SK-N-SH treated with all-trans-retinoic acid at 6 μM for 48 hours (cell line): ENCODE results near the gene YPEL1.

Experiments
- ATAC-seq: fragments of 200-7000 bp; cut with Tn5 transposase; 3 replicates; pipeline ENCODE4 v1.9.1; 2020; ENCODE audit warnings: mild to moderate bottlenecking, moderate library complexity
- ARNTL ChIP-seq: fragments of 450-650 bp; formaldehyde crosslinking; IDR thresholded peaks from 2 replicates; pipeline ENCODE4 v1.5.0; 2020; ENCODE audit warnings: low read depth, mild to moderate bottlenecking, moderate library complexity, borderline replicate concordance
- BACH2 ChIP-seq: fragments of 250-450 bp; sonication (Bioruptor Pico); IDR thresholded peaks from 2 replicates; pipeline ENCODE4 v1.9.0; 2021; ENCODE audit warnings: mild to moderate bottlenecking, borderline replicate concordance
- CSDC2 ChIP-seq: fragments of 250-450 bp; sonication (Bioruptor Pico); IDR thresholded peaks from 2 replicates; pipeline ENCODE4 v1.5.0; 2020; ENCODE audit warnings: mild to moderate bottlenecking, moderate library complexity
- ESRRG ChIP-seq: fragments of 250-450 bp; sonication (Bioruptor Pico); IDR thresholded peaks from 2 replicates; pipeline ENCODE4 v1.6.1; 2021; ENCODE audit warnings: mild to moderate bottlenecking
- GLIS3 ChIP-seq: fragments of 250-450 bp; sonication (Bioruptor Pico); IDR thresholded peaks from 2 replicates; pipeline ENCODE4 v1.5.0; 2020; ENCODE audit warnings: mild to moderate bottlenecking, moderate library complexity
- ISL1 ChIP-seq: fragments of 250-450 bp; sonication (Bioruptor Pico); IDR thresholded peaks from 2 replicates; pipeline ENCODE4 v2.1.2; 2022; ENCODE audit warnings: mild to moderate bottlenecking, moderate library complexity
- RARB ChIP-seq: fragments of 250-450 bp; sonication (Bioruptor Pico); IDR thresholded peaks from 2 replicates; pipeline ENCODE4 v1.8.0; 2021; ENCODE audit warnings: mild to moderate bottlenecking, moderate library complexity
- TOX ChIP-seq: fragments of 250-450 bp; sonication (Bioruptor Pico); IDR thresholded peaks from 2 replicates; pipeline ENCODE4 v1.8.0; 2021; ENCODE audit warnings: mild to moderate bottlenecking, moderate library complexity, borderline replicate concordance
- ZC3H10 ChIP-seq: fragments of 250-450 bp; sonication (Bioruptor Pico); IDR thresholded peaks from 2 replicates; pipeline ENCODE4 v1.5.1; 2021; ENCODE audit warnings: mild to moderate bottlenecking, moderate library complexity
- ZFP30 ChIP-seq: fragments of 450-650 bp; formaldehyde crosslinking; IDR thresholded peaks from 2 replicates; pipeline ENCODE4 v1.5.0; 2022; ENCODE audit warnings: mild to moderate bottlenecking, moderate library complexity
- ZNF70 ChIP-seq: fragments of 450-650 bp; formaldehyde crosslinking; IDR thresholded peaks from 2 replicates; pipeline ENCODE4 v1.5.0; 2020; ENCODE audit warnings: mild to moderate bottlenecking, moderate library complexity
- ZNF8 ChIP-seq: fragments of 450-650 bp; formaldehyde crosslinking; IDR thresholded peaks from 2 replicates; pipeline ENCODE4 v1.5.0; 2020; ENCODE audit warnings: mild to moderate bottlenecking, moderate library complexity
- TF ChIP-seq, protein P1 (sequence below): fragments of 250-450 bp; sonication (Bioruptor Pico); IDR thresholded peaks from 2 replicates; pipeline ENCODE4 v1.5.0; 2020; ENCODE audit warnings: mild to moderate bottlenecking, moderate library complexity
- TF ChIP-seq, protein P2 (sequence below): fragments of 250-450 bp; sonication (Bioruptor Pico); IDR thresholded peaks from 2 replicates; pipeline ENCODE4 v1.5.1; 2020; ENCODE audit warnings: low read depth, mild to moderate bottlenecking, moderate library complexity
- TF ChIP-seq, protein P3 (sequence below): fragments of 250-450 bp; sonication (Bioruptor Pico); IDR thresholded peaks from 2 replicates; pipeline ENCODE4 v1.5.1; 2021; ENCODE audit warnings: mild to moderate bottlenecking, moderate library complexity
- TF ChIP-seq, protein P4 (sequence below): fragments of 250-450 bp; sonication (Bioruptor Pico); IDR thresholded peaks from 2 replicates; pipeline ENCODE4 v1.8.0; 2021; ENCODE audit warnings: low read depth, mild to moderate bottlenecking, moderate library complexity, borderline replicate concordance

YPEL1 gene

DNA sequence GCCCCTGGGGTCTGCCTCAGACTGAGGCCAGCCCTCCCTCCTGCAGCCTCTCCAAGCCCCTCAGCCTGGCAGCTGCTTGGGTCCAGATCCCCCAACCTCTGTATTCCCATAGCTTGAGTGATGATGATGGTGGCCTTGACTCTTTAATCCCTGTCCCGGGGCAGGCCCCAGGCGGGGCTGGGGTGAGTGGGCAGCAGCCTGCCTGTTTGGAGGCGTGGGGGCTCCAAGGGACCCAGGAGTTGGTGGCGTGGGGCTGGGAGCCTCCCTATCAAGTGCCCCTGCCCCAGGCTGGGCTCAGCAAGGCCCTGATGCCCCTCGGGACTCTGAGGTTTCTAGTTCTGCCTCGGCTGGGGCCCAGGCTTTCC, 47.3 kb downstream of the YPEL1 start:
- TF ChIP-seq ARNTL (no peak), CSDC2 (CRISPR knock-in tag) (no peak), ISL1 (CRISPR knock-in tag) (no peak), ZC3H10 (CRISPR knock-in tag) (no peak), ZNF8 (CRISPR knock-in tag) (no peak), TOX (CRISPR knock-in tag) (no peak), RARB (no peak), GLIS3 (CRISPR knock-in tag) (no peak), ZNF70 (CRISPR knock-in tag) (no peak), BACH2 (no peak), ESRRG (CRISPR knock-in tag) (no peak)
- TF ChIP-seq, protein P1, sequence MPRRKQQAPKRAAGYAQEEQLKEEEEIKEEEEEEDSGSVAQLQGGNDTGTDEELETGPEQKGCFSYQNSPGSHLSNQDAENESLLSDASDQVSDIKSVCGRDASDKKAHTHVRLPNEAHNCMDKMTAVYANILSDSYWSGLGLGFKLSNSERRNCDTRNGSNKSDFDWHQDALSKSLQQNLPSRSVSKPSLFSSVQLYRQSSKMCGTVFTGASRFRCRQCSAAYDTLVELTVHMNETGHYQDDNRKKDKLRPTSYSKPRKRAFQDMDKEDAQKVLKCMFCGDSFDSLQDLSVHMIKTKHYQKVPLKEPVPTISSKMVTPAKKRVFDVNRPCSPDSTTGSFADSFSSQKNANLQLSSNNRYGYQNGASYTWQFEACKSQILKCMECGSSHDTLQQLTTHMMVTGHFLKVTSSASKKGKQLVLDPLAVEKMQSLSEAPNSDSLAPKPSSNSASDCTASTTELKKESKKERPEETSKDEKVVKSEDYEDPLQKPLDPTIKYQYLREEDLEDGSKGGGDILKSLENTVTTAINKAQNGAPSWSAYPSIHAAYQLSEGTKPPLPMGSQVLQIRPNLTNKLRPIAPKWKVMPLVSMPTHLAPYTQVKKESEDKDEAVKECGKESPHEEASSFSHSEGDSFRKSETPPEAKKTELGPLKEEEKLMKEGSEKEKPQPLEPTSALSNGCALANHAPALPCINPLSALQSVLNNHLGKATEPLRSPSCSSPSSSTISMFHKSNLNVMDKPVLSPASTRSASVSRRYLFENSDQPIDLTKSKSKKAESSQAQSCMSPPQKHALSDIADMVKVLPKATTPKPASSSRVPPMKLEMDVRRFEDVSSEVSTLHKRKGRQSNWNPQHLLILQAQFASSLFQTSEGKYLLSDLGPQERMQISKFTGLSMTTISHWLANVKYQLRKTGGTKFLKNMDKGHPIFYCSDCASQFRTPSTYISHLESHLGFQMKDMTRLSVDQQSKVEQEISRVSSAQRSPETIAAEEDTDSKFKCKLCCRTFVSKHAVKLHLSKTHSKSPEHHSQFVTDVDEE (CRISPR knock-in tag) = no peak
- TF ChIP-seq, protein P2, sequence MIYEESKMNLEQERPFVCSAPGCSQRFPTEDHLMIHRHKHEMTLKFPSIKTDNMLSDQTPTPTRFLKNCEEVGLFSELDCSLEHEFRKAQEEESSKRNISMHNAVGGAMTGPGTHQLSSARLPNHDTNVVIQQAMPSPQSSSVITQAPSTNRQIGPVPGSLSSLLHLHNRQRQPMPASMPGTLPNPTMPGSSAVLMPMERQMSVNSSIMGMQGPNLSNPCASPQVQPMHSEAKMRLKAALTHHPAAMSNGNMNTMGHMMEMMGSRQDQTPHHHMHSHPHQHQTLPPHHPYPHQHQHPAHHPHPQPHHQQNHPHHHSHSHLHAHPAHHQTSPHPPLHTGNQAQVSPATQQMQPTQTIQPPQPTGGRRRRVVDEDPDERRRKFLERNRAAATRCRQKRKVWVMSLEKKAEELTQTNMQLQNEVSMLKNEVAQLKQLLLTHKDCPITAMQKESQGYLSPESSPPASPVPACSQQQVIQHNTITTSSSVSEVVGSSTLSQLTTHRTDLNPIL (CRISPR knock-in tag) = no peak
- TF ChIP-seq, protein P3, sequence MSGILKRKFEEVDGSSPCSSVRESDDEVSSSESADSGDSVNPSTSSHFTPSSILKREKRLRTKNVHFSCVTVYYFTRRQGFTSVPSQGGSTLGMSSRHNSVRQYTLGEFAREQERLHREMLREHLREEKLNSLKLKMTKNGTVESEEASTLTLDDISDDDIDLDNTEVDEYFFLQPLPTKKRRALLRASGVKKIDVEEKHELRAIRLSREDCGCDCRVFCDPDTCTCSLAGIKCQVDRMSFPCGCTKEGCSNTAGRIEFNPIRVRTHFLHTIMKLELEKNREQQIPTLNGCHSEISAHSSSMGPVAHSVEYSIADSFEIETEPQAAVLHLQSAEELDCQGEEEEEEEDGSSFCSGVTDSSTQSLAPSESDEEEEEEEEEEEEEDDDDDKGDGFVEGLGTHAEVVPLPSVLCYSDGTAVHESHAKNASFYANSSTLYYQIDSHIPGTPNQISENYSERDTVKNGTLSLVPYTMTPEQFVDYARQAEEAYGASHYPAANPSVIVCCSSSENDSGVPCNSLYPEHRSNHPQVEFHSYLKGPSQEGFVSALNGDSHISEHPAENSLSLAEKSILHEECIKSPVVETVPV (CRISPR knock-in tag) = no peak
- TF ChIP-seq, protein P4, sequence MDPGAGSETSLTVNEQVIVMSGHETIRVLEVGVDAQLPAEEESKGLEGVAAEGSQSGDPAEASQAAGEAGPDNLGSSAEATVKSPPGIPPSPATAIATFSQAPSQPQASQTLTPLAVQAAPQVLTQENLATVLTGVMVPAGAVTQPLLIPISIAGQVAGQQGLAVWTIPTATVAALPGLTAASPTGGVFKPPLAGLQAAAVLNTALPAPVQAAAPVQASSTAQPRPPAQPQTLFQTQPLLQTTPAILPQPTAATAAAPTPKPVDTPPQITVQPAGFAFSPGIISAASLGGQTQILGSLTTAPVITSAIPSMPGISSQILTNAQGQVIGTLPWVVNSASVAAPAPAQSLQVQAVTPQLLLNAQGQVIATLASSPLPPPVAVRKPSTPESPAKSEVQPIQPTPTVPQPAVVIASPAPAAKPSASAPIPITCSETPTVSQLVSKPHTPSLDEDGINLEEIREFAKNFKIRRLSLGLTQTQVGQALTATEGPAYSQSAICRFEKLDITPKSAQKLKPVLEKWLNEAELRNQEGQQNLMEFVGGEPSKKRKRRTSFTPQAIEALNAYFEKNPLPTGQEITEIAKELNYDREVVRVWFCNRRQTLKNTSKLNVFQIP (CRISPR knock-in tag) = no peak
- ATAC-seq = no peak

DNA sequence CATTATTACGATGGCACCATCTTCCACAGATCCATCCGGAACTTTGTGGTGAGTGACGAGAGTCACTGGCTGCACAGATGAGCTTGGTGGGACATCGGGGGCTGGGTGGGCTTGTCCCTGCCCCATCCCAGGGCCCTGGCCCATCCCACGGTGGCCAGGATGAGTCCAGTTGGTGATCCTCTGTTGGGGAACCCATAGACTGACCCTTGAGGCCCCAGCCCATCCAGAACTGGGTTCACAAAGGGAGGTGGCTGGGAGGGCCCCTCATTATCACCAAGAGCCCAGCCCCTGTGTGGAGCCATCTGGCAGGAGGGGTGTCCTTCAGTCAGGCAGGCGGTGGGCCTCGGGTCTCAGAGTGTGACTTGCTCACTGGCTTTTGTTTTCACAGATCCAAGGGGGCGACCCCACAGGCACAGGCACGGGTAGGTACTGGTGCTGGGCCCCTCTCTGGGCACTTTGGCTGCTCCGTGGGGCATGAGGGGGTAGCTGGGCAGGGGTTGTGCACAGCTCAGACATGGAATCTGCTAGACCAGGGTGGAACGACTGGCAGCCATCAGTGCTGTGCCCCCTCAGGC, 47.8 kb downstream of the YPEL1 start:
- no peak for ATAC-seq
- TF ChIP-seq ZFP30 (CRISPR knock-in tag) = no peak

DNA sequence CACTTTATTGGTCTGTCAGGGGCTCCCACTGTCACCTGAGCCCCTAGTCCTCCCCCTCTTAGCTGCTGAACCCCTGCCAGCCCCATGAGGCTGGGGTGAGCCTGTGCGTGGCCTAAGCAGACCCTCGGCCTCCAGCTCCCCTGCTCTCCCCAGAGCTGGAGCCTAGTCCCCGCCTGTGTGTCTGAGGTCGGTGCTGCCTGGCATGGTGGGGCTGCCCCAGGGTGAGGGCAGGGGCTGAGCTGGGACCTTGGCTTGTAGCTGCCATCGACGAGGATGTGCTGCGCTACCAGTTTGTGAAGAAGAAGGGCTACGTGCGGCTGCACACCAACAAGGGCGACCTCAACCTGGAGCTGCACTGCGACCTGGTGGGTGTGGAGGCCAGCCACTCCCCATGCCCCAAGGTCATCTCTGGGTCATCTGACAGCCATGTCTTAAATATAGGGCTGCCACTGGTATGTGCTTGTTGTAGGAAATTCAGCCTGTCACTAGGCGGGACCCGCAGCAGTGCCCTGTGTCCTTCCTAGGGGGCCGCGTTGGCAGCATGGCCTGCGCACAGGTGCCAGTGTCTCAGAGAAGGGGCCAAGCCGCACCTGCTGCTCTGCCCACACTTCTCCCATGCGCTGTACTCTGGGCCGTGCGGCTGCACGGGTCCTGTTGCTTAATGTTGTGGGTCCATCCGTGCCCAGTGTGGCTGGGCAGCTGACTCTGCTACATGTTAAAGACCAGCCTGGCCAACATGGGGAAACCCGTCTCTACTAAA, 48.8 kb downstream of the YPEL1 start:
- ATAC-seq = no peak
- TF ChIP-seq GLIS3 (CRISPR knock-in tag) (no peak), ZC3H10 (CRISPR knock-in tag) (no peak), CSDC2 (CRISPR knock-in tag) (no peak), TOX (CRISPR knock-in tag) (no peak), ARNTL (no peak)
- TF ChIP-seq, protein P2 (CRISPR knock-in tag) = no peak
- TF ChIP-seq, protein P1 (CRISPR knock-in tag) = no peak
